Neuronal stem cell (in vitro differentiated cells): ENCODE measurements around the gene SNRNP35.

ENCODE experiments used
- DNase-seq: peaks from one replicate; pipeline ENCODE4 v3.0.0-alpha.2; 2013; ENCODE audit warnings: low spot score
- H2AFZ ChIP-seq: one replicate; pipeline ENCODE4 v1.6.1; 2013; ENCODE audit warnings: mild to moderate bottlenecking, low read length, inconsistent platforms
- H2AK5ac ChIP-seq: 2 replicates; pipeline ENCODE4 v1.6.1; 2013; ENCODE audit warnings: low read depth, mild to moderate bottlenecking, inconsistent platforms, low read length, moderate library complexity, mixed read lengths
- H2BK120ac ChIP-seq: 2 replicates; pipeline ENCODE4 v1.6.1; 2013; ENCODE audit warnings: low read depth, mild to moderate bottlenecking, inconsistent platforms, low read length, moderate library complexity, mixed read lengths
- H2BK12ac ChIP-seq: one replicate; pipeline ENCODE4 v1.6.1; 2013; ENCODE audit warnings: low read length, inconsistent platforms
- H2BK15ac ChIP-seq: 2 replicates; pipeline ENCODE4 v1.6.1; 2013; ENCODE audit warnings: mild to moderate bottlenecking, low read length, inconsistent platforms, mixed read lengths
- H2BK5ac ChIP-seq: one replicate; pipeline ENCODE4 v1.6.1; 2013; ENCODE audit warnings: inconsistent platforms, mild to moderate bottlenecking, low read length, moderate library complexity
- H3K14ac ChIP-seq: one replicate; pipeline ENCODE4 v1.6.1; 2013; ENCODE audit warnings: low read length, inconsistent platforms
- H3K18ac ChIP-seq: 2 replicates; pipeline ENCODE4 v1.6.1; 2013; ENCODE audit warnings: low read length, inconsistent platforms
- H3K23ac ChIP-seq: 2 replicates; pipeline ENCODE4 v1.6.1; 2013; ENCODE audit warnings: low read depth, mild to moderate bottlenecking, mixed read lengths, low read length, inconsistent platforms; ENCODE audit not compliant: poor library complexity
- H3K27ac ChIP-seq: replicated peaks from 3 replicates; pipeline ENCODE4 v1.5.1; 2013; ENCODE audit warnings: low read length, inconsistent platforms
- H3K27me3 ChIP-seq, 3 experiments: 2 replicates each; pipeline ENCODE4 v1.6.1; 2013; ENCODE audit warnings: low read length in 3 of 3, mild to moderate bottlenecking in 2 of 3, inconsistent platforms in 1 of 3, low read depth in 1 of 3, mixed read lengths in 1 of 3, moderate library complexity in 1 of 3; ENCODE audit not compliant: control insufficient read depth in 3 of 3, insufficient read depth in 3 of 3
- H3K36me3 ChIP-seq, 2 donors: replicated peaks in 1 of 2; 2 replicates each; pipeline ENCODE4 v1.6.1; 2013; ENCODE audit warnings: low read length in 2 of 2; ENCODE audit not compliant: control insufficient read depth in 2 of 2, insufficient read depth in 2 of 2
- H3K4ac ChIP-seq: 2 replicates; pipeline ENCODE4 v1.6.1; 2013; ENCODE audit warnings: inconsistent platforms, mild to moderate bottlenecking, low read length, moderate library complexity
- H3K4me1 ChIP-seq, 2 donors: 1 replicate in 1 of 2; 2 replicates in 1 of 2; pipeline ENCODE4 v1.6.1; 2013; ENCODE audit warnings: low read length in 2 of 2, low read depth in 1 of 2; ENCODE audit not compliant: control insufficient read depth in 2 of 2, insufficient read depth in 1 of 2
- H3K4me2 ChIP-seq: one replicate; pipeline ENCODE4 v1.6.1; 2013; ENCODE audit warnings: mild to moderate bottlenecking, low read length, inconsistent platforms; ENCODE audit not compliant: insufficient read depth, poor library complexity, severe bottlenecking
- H3K4me3 ChIP-seq, 2 donors: 2 replicates each; pipeline ENCODE4 v1.5.1; 2013; ENCODE audit warnings: low read length in 2 of 2, mild to moderate bottlenecking in 2 of 2, inconsistent platforms in 1 of 2, moderate library complexity in 1 of 2
- H3K79me1 ChIP-seq: one replicate; pipeline ENCODE4 v1.6.1; 2013; ENCODE audit warnings: low read depth, mild to moderate bottlenecking, inconsistent platforms, low read length, moderate library complexity
- H3K9ac ChIP-seq: one replicate; pipeline ENCODE4 v1.6.1; 2013; ENCODE audit warnings: mild to moderate bottlenecking, low read depth, low read length, inconsistent platforms; ENCODE audit not compliant: poor library complexity
- H3K9me3 ChIP-seq, 2 donors: replicated peaks in 1 of 2; 2 replicates each; pipeline versions ENCODE3 to v1.6.1; 2013; ENCODE audit warnings: low read length in 2 of 2, mild to moderate bottlenecking in 2 of 2, inconsistent platforms in 1 of 2, low read depth in 1 of 2, mixed read lengths in 1 of 2, moderate library complexity in 1 of 2; ENCODE audit not compliant: control insufficient read depth in 2 of 2, insufficient read depth in 1 of 2
- H4K8ac ChIP-seq: one replicate; pipeline ENCODE4 v1.6.1; 2013; ENCODE audit warnings: low read depth, mild to moderate bottlenecking, inconsistent platforms, low read length, moderate library complexity
- H4K91ac ChIP-seq: one replicate; pipeline ENCODE4 v1.6.1; 2013; ENCODE audit warnings: low read length, low read depth, mild to moderate bottlenecking, inconsistent platforms; ENCODE audit not compliant: poor library complexity
- WGBS, 2 donors: extraction: QIAGEN DNeasy Blood & Tissue Kit; methylation state at CpG; one replicate each; pipeline ENCODE4 v1.1.7; 2013; ENCODE audit warnings: missing lambda C conversion rate in 2 of 2, mixed read lengths in 1 of 2; ENCODE audit not compliant: insufficient read length in 2 of 2, insufficient replicate concordance in 1 of 2; ENCODE audit errors: extremely low coverage in 2 of 2; 5-methylcytosine and 5-hydroxymethylcytosine counted together

The SNRNP35 gene

DNA sequence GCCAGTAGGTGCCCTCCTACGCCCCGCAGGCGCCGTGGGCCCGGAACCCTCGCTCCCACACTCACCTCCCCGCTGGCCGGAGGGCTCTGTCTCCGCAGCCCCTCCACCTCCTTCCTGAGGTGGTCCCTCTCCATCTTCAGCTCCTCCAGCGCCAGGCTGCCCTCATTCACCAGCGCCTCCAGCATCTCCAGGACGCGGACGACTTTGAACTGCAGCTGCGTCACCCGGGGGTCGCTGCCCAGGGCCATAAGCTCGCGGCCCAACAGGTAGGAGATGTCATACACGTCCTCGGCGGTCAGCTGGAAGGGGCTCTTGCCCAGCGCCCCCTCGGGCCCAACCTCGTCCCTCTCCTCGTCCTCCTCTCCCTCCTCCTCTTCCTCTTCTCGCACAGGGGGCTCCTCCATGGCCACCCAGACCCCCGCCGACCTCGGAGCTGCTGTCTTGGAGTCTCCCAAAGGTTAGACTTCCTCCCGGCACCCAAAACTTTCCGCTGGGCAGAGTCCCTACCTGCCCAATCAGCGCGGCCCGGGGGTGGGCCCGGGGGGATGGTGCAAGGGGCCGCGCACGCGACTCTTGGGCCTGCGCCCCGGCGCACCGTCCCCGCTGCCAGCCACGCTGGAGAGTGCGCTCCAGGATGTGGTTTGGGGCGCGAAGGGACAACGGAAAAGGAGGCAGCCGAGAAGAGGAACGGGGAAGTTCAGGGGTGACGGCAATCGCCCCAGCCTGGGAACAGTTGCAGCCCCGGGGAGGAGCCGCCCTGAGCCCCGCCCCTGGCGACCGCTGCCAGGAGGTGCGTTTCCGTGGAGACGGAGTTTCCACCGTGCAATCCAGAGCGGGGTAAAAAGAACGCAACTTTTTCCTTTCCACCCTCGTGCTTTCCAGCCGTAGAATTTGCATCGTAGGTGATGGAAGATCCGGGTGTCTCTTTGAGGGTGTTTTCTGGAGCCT is 21.6 kb upstream of the SNRNP35 start, which contains the start of gene RILPL2:
Gene RILPL2 (minus strand): TSS at position 668 of the 948 bp plus-strand sequence. CDS start 264 bp downstream, at position 404.
- Histone ChIP-seq H3K23ac (peak within 1 kb of the TSS; percentile 90), H3K9me3 (no peaks in the 10 kb centered on the region), H4K8ac (no peak within 1 kb of the TSS), H3K18ac (peak within 1 kb of the TSS; percentile 77), H3K14ac (no peak within 1 kb of the TSS), H3K4me3 (peak within 1 kb of the TSS; percentile 84 to 95), H4K91ac (no peak within 1 kb of the TSS), H3K4me1 (peaks cover 0 to 6% of the 10 kb centered on the region in 2 donors), H3K79me1 (no peaks in the 10 kb centered on the region), H2AFZ (peak within 1 kb of the TSS; percentile 100), H2BK120ac (no peak within 1 kb of the TSS), H2BK15ac (peak within 1 kb of the TSS; percentile 37), H3K9ac (peak within 1 kb of the TSS; percentile 85), H3K4ac (no peak within 1 kb of the TSS), H2AK5ac (no peak within 1 kb of the TSS), H3K27me3 (peaks cover 0 to 11% (median 0%) of the 10 kb centered on the region in 3 experiments), H3K27ac (no peak within 1 kb of the TSS), H3K36me3 (no peaks in the 10 kb centered on the region), H2BK12ac (peak within 1 kb of the TSS; percentile 36), H2BK5ac (no peak within 1 kb of the TSS), H3K4me2 (peak within 1 kb of the TSS; percentile 97)
- no CpG with 5 or more reads among the region's 69 CpGs for WGBS, 2 donors
- peak; percentile 49 for DNase-seq

DNA sequence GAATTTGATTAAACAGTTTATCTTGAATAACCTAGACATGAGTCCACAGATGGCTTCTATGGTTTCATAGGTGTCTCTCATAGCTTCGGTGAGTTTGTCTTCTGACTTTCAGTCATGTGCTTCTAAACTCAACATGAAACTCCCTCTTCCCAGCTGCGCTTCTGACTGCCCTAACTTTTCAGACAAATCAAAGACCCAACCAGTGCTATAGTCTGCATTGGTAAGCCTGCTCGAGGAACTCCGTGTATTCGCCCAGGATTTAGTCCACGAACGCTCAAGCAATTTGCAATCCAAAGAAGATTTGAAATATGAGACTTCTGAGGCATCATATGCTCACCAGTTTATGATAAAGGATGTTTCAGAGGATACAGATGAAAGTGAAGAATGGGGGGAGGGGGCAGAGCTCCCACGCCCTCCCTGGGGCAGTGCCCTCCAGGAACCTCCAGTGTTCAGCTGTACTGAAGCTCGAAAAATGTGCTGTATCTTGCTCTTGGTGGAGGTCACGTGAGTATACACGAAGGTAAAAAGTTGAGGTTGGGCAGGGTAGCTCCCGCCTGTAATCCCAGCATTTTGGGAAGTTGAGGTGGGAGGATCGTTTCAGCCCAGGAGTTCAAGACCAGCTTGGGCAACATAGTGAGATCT is 16.3 kb upstream of the SNRNP35 start:
- H3K27me3 ChIP-seq = peaks cover 0 to 4% (median 0%) of the 10 kb centered on the region in 3 experiments
- H3K4me1 ChIP-seq = no peaks in the 10 kb centered on the region
- H3K36me3 ChIP-seq = no peaks in the 10 kb centered on the region
- H3K4me3 ChIP-seq = no peak overlapping the region
- no peak overlapping the region for H2BK120ac ChIP-seq
- H2BK15ac ChIP-seq = no peak overlapping the region
- no peak overlapping the region for H4K91ac ChIP-seq
- no peak overlapping the region for H3K18ac ChIP-seq
- no peak overlapping the region for H2BK12ac ChIP-seq
- no peaks in the 10 kb centered on the region for H3K9me3 ChIP-seq
- H3K4ac ChIP-seq = no peak overlapping the region
- no peak overlapping the region for H2AFZ ChIP-seq
- no peak overlapping the region for H3K23ac ChIP-seq
- no peak overlapping the region for H4K8ac ChIP-seq
- WGBS, 2 donors = no CpG with 5 or more reads among the region's 13 CpGs
- H2AK5ac ChIP-seq = no peak overlapping the region
- no peak overlapping the region for H3K14ac ChIP-seq
- H3K9ac ChIP-seq = no peak overlapping the region
- H3K4me2 ChIP-seq = no peak overlapping the region
- H2BK5ac ChIP-seq = no peak overlapping the region
- no peak for DNase-seq
- H3K79me1 ChIP-seq = no peaks in the 10 kb centered on the region
- no peak overlapping the region for H3K27ac ChIP-seq

DNA sequence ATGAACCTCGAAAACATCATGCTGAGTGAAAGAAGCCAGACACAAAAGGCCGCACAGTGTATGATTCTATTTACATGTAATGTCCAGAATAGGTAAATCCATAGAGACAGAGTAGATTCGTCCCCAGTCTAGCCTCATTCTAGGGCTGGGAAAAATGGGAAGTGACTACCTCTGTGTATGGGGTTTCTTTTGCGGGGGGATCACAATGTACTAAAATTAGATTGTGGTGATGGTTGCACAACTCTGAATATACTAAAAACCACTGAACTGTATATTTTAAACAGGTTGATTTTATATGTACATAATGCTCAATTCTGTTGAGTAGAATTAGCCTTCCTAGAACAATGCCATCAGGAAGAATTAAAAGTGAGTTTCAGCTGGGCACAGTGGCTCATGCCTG is 15.2 kb upstream of the SNRNP35 start:
- no peaks in the 10 kb centered on the region for H3K4me1 ChIP-seq
- no peak overlapping the region for H2BK120ac ChIP-seq
- no CpG with 5 or more reads among the region's 4 CpGs for WGBS, 2 donors
- no peak overlapping the region for H3K4ac ChIP-seq
- peaks cover 0 to 1% (median 0%) of the 10 kb centered on the region in 3 experiments for H3K27me3 ChIP-seq
- no peak overlapping the region for H3K4me2 ChIP-seq
- no peak overlapping the region for H2BK5ac ChIP-seq
- H2BK15ac ChIP-seq = no peak overlapping the region
- H3K9ac ChIP-seq = no peak overlapping the region
- no peak overlapping the region for H2BK12ac ChIP-seq
- no peak for DNase-seq
- no peak overlapping the region for H3K14ac ChIP-seq
- H4K91ac ChIP-seq = no peak overlapping the region
- no peak overlapping the region for H2AK5ac ChIP-seq
- H3K4me3 ChIP-seq = no peak overlapping the region
- H3K9me3 ChIP-seq = no peaks in the 10 kb centered on the region
- H3K27ac ChIP-seq = no peak overlapping the region
- H3K36me3 ChIP-seq = no peaks in the 10 kb centered on the region
- no peak overlapping the region for H4K8ac ChIP-seq
- no peak overlapping the region for H2AFZ ChIP-seq
- no peaks in the 10 kb centered on the region for H3K79me1 ChIP-seq
- no peak overlapping the region for H3K23ac ChIP-seq
- H3K18ac ChIP-seq = no peak overlapping the region
